Bronchial epithelial cell (primary cell): ENCODE data around the gene NPAS3. TPM values are rescaled to one million over a fixed set of nuclear protein-coding genes. Genes with fewer than 3 reads are reported as not detected.

ENCODE experiments used
- DNase-seq: peaks from one replicate; pipeline ENCODE4 v3.0.0-alpha.2; 2010; ENCODE audit warnings: low read depth
- FAIRE-seq: peaks from 2 replicates; lab custom pipeline; 2011; peaks lifted over from hg19 to GRCh38; lab: Jason Lieb, UNC
- H3K27me3 ChIP-seq: 2 replicates; pipeline ENCODE4 v1.5.1; 2011; ENCODE audit warnings: low read length; ENCODE audit not compliant: control insufficient read depth, insufficient read depth
- H3K36me3 ChIP-seq: 2 replicates; pipeline ENCODE4 v1.5.1; 2011; ENCODE audit warnings: low read length; ENCODE audit not compliant: control insufficient read depth, insufficient read depth
- H3K4me3 ChIP-seq: 2 replicates; pipeline ENCODE4 v1.5.1; 2011; ENCODE audit warnings: mild to moderate bottlenecking, low read depth, low read length, control low read depth
- total RNA-seq: library from RNA; depleted of rRNA; stranded (reverse); fragments of >200 nt; gene quantifications from 2 replicates; pipeline ENCODE4 v1.2.1, GENCODE V29; 2014
- TF ChIP-seq, protein P1 (sequence below): IDR thresholded peaks from 2 replicates; pipeline ENCODE4 v1.5.1; 2011; ENCODE audit warnings: mild to moderate bottlenecking, moderate library complexity, low read length, control low read depth, inconsistent platforms; ENCODE audit not compliant: insufficient read depth, severe bottlenecking

Gene NPAS3
- total RNA-seq, 1 donor from 2014 or later: not detected

DNA sequence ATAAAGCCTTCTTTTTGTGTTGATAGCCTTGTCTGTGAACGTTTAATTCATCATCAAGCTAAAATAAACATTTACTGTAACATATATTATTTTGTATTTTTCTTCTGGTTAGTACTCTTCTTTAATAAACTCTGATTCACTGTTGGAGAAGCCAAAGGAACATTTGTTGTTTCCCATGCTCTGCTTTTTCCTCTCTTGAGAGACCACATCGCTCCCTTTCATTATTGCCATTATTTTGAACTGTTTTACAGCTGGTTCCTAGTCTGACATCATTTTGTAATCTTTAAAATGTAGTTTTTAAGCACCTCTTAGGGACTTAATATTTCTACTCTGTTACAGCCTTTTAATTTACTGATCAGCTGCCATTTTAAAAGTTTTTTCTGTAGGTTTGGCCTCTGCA is 301.8 kb downstream of the NPAS3 start:
- H3K27me3 ChIP-seq: no peaks in the 10 kb centered on the region
- no peak overlapping the region for H3K4me3 ChIP-seq
- FAIRE-seq: no peak
- DNase-seq: no peak
- H3K36me3 ChIP-seq: no peaks in the 10 kb centered on the region
- TF ChIP-seq, protein P1, sequence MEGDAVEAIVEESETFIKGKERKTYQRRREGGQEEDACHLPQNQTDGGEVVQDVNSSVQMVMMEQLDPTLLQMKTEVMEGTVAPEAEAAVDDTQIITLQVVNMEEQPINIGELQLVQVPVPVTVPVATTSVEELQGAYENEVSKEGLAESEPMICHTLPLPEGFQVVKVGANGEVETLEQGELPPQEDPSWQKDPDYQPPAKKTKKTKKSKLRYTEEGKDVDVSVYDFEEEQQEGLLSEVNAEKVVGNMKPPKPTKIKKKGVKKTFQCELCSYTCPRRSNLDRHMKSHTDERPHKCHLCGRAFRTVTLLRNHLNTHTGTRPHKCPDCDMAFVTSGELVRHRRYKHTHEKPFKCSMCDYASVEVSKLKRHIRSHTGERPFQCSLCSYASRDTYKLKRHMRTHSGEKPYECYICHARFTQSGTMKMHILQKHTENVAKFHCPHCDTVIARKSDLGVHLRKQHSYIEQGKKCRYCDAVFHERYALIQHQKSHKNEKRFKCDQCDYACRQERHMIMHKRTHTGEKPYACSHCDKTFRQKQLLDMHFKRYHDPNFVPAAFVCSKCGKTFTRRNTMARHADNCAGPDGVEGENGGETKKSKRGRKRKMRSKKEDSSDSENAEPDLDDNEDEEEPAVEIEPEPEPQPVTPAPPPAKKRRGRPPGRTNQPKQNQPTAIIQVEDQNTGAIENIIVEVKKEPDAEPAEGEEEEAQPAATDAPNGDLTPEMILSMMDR: no peak

DNA sequence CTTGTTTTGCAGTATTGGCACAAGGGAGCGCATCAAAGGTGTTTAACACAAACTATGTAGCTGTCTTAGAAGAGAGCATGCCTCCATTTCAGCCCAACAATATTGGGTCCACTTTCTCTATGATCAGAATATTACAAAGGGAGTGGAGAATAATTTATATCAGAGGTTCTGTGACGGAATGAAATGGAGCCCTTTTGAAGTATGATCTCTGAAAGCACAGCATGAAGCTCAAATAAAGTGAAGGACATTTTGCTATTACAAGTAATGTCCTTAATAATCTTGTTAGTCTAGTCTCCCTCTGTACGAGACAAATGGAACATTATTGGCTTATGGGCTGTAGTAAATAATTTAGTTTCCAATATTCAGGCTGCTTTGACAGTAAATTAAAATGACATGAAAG is 302.7 kb downstream of the NPAS3 start:
- Histone ChIP-seq H3K27me3 (no peaks in the 10 kb centered on the region), H3K36me3 (no peaks in the 10 kb centered on the region), H3K4me3 (no peak overlapping the region)
- TF ChIP-seq, protein P1: no peak
- FAIRE-seq: no peak
- no peak for DNase-seq

DNA sequence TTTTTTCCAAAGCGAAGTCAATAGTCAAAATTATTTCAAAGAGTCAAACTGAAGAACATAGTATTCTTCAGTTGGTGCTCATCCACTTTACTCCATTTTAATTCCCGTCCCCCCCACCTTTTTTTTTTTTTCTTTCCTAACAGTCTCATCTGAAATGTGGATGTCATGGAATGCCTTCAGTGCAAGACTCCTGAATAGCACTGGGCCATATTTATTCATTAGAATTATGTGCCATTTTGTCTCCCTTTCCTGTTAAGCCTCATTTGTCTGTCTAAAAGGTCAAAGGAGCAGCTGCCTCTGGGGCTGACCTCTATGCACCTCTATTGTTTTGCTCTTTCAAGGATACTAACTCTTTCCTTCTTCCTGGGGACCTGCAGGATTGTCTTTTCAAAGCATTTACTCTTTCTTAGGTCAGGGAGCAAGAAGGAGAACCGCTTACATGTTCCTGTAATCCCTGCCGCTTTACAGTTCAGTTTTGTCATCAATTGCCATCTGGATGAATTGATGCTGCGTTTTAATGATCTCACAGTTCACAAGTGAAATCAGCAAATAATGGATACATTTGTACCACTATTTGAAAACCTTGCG is 310.6 kb downstream of the NPAS3 start:
- DNase-seq: no peak
- TF ChIP-seq, protein P1: no peak
- Histone ChIP-seq H3K4me3 (no peak overlapping the region), H3K27me3 (no peaks in the 10 kb centered on the region), H3K36me3 (no peaks in the 10 kb centered on the region)
- no peak for FAIRE-seq

DNA sequence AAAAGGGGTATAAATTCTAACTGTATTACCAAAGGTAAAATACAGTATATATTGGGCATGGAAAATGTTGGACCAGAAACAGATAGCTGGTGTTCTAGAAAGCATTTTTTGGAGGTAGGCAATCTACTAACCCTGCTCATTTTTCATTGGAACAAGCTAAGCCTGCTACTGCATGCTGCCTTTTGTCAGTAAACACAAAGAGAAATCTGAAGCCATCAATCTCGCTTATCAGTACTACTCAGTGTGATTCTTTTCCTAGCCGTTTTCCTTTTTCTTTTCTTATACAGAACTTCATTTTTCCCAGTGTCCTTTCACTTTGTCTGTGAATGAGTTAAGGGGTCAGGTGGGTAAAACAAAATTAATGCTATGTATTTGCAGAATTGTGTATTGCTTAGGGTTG is 312.3 kb downstream of the NPAS3 start:
- Histone ChIP-seq H3K27me3 (no peaks in the 10 kb centered on the region), H3K4me3 (no peak overlapping the region), H3K36me3 (no peaks in the 10 kb centered on the region)
- TF ChIP-seq, protein P1: no peak
- FAIRE-seq (no peak), DNase-seq (no peak)

DNA sequence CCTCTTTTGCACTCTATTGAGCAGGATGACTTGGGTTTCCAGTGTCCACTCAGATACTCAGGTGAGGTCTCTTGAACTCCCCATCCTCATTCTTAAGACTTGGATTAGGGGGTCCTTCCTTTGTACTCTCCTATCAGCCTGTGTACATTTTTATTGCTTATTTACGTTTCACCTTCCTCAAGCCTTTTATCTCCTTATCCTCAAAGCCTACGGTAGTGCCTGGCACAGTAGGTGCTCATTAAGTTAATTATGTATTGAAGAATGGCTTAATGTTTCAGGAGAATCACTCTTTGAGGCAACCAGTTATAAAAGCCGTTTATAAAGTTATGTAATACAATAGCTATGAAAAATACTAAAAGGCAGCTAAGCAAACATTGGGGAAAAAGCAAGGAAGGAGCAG is 315.7 kb downstream of the NPAS3 start:
- no peak overlapping the region for H3K4me3 ChIP-seq
- FAIRE-seq: no peak
- TF ChIP-seq, protein P1: no peak

DNA sequence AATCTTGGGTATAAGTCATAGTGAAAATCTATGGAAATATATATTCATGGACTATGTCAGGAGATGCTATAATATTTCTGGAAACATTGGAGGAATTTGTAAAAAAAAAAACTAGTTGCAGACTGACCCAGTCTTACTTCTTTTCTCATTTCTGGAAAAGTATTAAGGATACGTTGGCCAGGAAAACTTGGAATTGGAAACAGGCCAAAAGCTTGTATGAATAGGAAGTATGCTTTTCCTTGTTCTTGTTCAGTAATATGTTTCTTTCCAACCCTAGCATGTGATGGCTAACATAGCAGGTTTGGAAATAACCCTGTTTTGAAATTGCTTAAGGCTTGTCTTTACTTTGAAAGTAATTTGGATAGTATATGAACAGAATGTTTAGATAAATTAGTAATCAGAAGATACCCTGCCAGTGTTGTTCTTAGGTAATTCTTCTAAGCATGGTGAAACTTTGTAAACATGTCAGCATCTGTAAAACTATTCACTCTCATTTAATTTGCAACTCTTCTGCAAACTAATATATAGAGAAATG is 316.2 kb downstream of the NPAS3 start:
- no peak for FAIRE-seq
- no peaks in the 10 kb centered on the region for H3K36me3 ChIP-seq
- DNase-seq: no peak
- H3K4me3 ChIP-seq: no peak overlapping the region
- no peaks in the 10 kb centered on the region for H3K27me3 ChIP-seq
- TF ChIP-seq, protein P1: no peak

More for the DNA sequence above, 315.7 kb downstream of the NPAS3 start:
- Histone ChIP-seq H3K36me3 (no peaks in the 10 kb centered on the region), H3K27me3 (no peaks in the 10 kb centered on the region)
- no peak for DNase-seq
